ENCODE measurements around the gene DCP2.

DNA sequence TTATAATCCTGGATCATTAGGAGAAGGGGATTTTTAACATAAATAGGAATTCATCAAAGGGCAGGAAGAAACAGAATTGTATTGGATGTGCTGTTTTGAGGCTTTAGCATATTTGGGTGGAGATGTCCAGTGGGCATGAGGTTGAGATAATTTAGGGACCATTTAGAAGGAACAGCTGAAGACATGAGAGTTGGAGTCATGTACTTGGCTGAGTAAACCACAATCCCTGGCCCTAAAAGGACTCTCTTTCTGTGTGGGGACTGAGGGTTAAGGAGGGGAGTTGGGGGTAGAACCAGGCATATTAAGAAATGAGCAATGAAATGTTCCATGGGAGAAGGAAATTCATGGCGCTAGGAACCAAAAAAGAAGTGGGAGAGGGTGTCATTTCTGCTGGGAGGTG is 61.5 kb downstream of the DCP2 start:
- TF ChIP-seq CTCF (IDR thresholded peaks at IDR 0.05; ENCODE audit: insufficient read depth, low read length, poor library complexity, severe bottlenecking) (no peak), EZH2phosphoT487 (conservative IDR thresholded peaks at IDR 0.05; ENCODE audit: low read length) (no peak)

Measured in SU-DHL-6 (cell line).